ENCODE measurements around the gene RAC2.

RAC2 gene

GRCh38 chr22:37193629-37194191, 50.4 kb downstream of the RAC2 start:
- TF ChIP-seq CTCF (IDR thresholded peaks at IDR 0.05; ENCODE audit: low read depth, low read length): no peak
- DNase-seq (ENCODE audit: extremely low read depth, low read depth): no peak

DNA sequence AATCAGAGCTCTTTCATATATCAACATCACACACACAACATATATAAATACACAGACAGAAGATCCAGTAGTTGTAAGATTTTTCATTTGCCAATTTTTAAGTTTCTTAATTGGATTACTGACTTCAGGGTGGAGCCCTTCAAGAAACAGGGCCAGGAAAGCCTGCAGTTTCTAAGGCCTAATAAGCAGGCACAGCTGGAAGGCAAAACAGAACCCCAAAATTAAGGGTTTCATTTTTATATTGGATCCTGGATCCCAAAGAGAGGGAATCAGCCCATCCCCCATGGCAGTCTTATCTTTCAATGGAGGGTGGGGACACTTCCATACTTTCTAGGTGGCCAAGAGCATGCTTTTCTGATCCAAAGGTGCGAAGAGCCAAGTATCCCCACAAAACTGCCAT, 51.3 kb downstream of the RAC2 start:
- no peak for TF ChIP-seq CTCF (IDR thresholded peaks at IDR 0.05; ENCODE audit: low read depth, low read length)
- no peak for DNase-seq (ENCODE audit: extremely low read depth, low read depth)

GRCh38 chr22:37192204-37192603, 51.9 kb downstream of the RAC2 start:
- no peak for TF ChIP-seq CTCF (IDR thresholded peaks at IDR 0.05; ENCODE audit: low read depth, low read length)
- DNase-seq (ENCODE audit: extremely low read depth, low read depth): no peak

DNA sequence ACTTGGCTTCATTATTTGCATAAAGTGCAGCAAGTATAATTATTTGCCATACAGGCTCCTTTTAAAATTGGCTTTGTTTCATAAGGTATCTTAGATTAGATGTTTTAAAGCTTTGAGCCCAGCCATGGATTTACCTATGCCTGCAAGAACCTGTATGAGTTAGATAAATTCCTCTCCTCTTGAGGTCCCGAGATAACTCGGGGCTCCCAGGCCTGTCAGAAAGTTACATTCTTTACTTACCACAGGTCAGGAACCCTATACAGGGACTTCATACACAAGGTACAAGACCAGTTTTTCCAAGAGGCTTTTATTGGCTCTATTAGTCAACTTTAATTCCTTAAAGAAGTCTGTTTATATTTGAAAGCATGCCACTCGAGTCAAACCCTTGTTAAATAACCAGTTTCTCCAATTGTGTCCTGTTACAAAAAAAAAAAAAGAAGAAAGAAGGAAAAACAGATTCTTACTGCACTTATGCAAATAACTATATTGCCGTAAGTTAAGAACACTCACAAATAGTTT, 53.7 kb downstream of the RAC2 start:
- no peak for DNase-seq (ENCODE audit: extremely low read depth, low read depth)
- no peak for TF ChIP-seq CTCF (IDR thresholded peaks at IDR 0.05; ENCODE audit: low read depth, low read length)

- no peak for DNase-seq (ENCODE audit: extremely low read depth, low read depth)
These were observed 55.1 kb downstream of the RAC2 start for GRCh38 chr22:37188901-37189466.

DNA sequence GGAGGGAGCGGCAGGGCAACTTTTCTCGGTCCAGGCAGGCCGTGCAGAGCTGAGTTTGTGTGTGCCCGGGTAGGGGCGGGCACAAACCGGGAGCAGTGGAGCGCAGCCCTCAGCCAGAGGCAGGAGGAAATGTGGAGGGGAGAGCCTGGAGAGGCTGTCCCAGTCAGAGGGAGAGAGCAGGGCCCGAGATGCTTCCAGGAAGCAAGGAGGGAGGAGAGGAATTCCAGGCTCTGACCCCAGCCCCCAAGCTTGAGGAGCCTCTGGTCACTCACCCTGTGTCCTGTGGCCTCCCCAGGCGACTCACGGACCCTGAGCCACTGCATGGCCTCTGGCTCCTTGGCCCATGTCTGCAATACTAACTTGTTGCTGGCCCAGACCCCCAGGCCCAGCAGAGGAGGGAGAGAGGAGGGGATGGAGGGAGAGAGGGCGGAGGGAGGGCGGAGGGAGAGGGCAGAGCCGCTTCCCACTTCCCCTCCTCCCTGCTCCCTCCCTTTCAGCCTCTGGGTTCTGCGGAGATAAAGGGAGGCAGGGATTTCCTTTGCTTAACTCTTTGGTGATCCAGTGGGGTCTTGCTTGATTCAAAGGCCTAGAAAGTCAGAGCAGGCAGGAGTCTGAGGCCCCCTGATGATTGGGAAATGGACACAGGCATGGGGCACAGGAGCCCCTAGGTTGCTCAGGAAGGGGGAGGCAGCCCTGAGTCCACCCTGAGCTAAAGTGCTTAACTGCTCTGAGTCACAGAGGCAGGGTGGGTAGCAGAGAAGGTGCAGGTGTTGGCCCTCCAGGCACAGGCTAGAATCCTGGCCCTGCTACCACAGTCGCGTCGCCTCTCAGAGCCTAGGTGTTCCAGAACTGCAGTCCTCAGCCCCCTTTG, 55.9 kb downstream of the RAC2 start, which contains the start of gene C1QTNF6:
Gene C1QTNF6, minus strand, starts transcription at position 357 of the 871 bp plus-strand sequence. Its CDS starts 34 bp downstream, at position 323.
- DNase-seq (ENCODE audit: extremely low read depth, low read depth): no peak
- no peak for TF ChIP-seq CTCF (IDR thresholded peaks at IDR 0.05; ENCODE audit: low read depth, low read length)

More at GRCh38 chr22:37188901-37189466, 55.1 kb downstream of the RAC2 start:
- no peak for TF ChIP-seq CTCF (IDR thresholded peaks at IDR 0.05; ENCODE audit: low read depth, low read length)

- no peak for DNase-seq (ENCODE audit: extremely low read depth, low read depth)
- TF ChIP-seq CTCF (IDR thresholded peaks at IDR 0.05; ENCODE audit: low read depth, low read length): no peak
These were observed 56.5 kb downstream of the RAC2 start for GRCh38 chr22:37187552-37187890.

Measured in AG09319 (cell line).